AG10803 (cell line): ENCODE measurements around the gene TNS3.

Experiments used
- DNase-seq: peaks from one replicate; pipeline ENCODE4 v3.0.0; 2010; ENCODE audit warnings: low read depth
- H3K4me3 ChIP-seq: 2 replicates; pipeline ENCODE4 v1.5.1; 2011; ENCODE audit warnings: mild to moderate bottlenecking, low read length, control low read depth
- TF ChIP-seq, protein P1 (sequence below): conservative IDR thresholded peaks from 2 replicates; pipeline ENCODE4 v1.5.1; 2011; ENCODE audit warnings: mild to moderate bottlenecking, low read length, control low read depth, inconsistent platforms

The TNS3 gene

DNA sequence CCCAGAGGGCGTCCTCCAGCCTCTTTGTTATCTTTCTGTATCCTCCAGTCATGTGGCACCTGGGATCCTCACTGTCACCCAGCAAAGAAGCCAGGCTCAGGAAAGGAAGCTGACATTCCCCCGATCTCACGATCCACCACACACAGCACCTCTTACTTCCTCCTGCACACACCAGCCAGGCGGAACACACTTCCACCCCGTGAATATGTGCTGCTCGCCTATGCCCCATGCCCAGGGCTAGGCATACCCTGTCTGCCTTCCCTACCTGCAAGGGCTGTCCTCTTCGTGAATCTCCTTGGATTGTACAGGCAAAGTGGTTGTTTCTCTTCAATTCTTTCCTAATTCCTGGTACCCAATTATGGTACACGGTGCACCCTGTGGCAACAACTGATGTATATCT, 191.0 kb downstream of the TNS3 start:
- H3K4me3 ChIP-seq, result no peak overlapping the region
- TF ChIP-seq, protein P1, sequence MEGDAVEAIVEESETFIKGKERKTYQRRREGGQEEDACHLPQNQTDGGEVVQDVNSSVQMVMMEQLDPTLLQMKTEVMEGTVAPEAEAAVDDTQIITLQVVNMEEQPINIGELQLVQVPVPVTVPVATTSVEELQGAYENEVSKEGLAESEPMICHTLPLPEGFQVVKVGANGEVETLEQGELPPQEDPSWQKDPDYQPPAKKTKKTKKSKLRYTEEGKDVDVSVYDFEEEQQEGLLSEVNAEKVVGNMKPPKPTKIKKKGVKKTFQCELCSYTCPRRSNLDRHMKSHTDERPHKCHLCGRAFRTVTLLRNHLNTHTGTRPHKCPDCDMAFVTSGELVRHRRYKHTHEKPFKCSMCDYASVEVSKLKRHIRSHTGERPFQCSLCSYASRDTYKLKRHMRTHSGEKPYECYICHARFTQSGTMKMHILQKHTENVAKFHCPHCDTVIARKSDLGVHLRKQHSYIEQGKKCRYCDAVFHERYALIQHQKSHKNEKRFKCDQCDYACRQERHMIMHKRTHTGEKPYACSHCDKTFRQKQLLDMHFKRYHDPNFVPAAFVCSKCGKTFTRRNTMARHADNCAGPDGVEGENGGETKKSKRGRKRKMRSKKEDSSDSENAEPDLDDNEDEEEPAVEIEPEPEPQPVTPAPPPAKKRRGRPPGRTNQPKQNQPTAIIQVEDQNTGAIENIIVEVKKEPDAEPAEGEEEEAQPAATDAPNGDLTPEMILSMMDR, result no peak
- no peak for DNase-seq

DNA sequence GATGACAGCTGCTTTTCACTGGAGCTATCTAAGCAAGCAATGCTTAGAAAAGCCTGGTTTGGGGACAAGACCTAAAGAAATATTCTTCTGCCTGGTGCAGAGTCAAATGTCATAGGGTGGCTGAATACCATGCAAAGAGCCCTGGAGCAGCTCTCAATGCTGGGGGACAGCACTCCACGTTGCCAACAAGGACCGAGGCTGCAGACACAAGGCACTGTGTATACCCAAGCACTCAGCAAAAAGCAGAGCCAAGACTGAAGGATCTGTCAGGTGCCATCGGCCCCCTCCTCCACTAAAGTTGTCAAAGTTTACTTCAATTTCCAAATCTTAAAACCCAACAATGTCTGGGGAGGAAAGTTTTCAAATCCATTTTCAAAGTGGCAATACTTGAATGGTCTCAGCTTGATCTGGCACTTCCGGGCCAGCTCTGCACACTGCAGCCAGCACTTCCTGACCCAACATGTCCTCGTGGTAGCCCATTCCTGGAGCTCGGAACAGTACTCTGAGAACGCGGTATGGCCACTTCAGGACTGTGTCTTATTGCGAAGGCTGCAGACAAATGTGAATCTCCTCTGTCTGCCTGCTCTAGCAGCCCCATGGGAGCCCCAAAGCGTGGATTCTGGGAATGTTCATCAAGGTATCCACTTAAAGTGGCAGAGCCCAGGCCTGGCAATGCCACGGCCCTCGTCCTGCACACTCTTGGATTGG, 191.8 kb downstream of the TNS3 start:
- TF ChIP-seq, protein P1, result no peak
- H3K4me3 ChIP-seq, result no peak overlapping the region
- no peak for DNase-seq

DNA sequence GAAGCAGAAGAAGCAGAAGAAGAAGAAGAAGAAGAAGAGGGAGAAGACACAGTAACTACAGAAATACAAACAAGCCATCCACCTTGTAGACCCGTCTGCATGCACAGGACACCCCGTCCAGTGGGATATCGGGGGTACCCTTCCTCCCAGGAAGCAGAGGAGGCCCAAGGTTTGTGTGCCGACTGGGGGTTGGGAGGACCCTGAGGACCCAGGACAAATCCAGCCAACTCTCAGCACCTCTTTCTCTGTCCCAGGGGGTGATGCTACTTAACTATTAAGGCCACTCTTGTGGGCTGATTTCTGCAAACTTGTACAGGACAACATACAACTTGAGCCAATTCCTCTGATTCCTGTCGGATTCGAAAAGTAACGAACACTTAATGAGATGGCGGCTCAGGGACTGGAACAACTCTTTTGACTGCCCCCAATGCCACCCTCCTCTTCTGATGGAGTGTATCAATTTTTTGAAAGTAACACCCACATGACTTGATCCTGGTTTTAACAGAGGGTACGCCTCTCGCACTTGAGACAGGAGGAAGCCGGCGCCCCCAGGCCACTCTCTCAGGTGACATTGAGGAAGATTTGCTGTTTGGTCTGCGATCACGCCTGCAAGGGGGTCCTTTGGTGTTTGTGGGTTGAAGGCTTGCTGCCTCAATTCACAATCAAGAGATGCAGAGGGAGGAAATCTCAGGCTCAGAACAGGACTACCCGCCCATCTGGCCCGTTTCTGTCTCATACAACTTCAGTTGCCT, 192.6 kb downstream of the TNS3 start:
- H3K4me3 ChIP-seq, result no peak overlapping the region
- TF ChIP-seq, protein P1, result no peak
- DNase-seq, result no peak

DNA sequence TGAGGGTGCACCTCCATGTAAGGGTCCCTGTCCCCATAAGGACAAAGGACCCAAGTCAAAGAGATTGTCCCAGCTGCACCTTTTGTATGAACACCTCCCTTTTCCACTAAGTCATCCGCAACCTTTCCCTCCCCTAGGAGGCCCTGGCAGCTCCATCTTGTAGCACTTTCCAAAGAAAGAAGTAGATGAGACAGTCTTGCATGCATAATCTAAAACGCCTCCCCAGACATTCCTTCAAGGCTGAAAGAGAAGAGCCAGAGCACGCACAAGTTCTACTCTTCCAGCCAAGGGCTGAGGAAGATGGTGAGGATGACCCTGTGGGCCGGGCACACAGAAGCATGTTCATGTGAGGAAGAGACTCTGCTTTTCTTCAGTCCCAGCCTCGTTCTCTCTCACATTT, 194.4 kb downstream of the TNS3 start:
- H3K4me3 ChIP-seq, result no peak overlapping the region
- no peak for DNase-seq
- TF ChIP-seq, protein P1, result no peak

DNA sequence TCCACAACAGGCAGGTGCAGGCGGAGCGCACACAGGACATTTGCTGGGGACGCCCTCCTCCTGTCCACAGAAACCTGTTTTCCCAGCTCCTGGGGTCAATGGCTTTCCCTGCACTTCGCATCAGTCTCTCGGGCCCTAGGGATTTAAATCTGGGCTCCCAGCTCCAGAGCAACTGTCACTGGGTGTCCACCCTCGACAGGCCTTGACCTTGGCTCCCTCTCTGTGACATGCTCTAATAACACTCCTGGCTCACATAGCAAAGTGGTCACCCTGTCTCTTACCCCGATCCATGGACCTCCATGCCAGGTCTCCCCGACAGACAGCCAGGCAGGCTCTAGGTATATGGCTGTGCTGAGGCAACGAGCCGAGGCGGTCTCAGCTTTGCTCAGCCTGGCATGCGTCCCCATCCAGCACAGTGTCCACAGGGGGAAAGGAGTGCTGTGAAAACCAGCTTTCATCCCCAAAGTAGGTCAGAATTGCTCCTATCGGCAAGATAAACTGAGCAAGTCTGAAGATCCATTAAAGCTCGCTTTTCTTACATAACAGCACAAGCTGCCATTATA, 195.6 kb downstream of the TNS3 start:
- no peak overlapping the region for H3K4me3 ChIP-seq
- TF ChIP-seq, protein P1, result no peak
- no peak for DNase-seq

DNA sequence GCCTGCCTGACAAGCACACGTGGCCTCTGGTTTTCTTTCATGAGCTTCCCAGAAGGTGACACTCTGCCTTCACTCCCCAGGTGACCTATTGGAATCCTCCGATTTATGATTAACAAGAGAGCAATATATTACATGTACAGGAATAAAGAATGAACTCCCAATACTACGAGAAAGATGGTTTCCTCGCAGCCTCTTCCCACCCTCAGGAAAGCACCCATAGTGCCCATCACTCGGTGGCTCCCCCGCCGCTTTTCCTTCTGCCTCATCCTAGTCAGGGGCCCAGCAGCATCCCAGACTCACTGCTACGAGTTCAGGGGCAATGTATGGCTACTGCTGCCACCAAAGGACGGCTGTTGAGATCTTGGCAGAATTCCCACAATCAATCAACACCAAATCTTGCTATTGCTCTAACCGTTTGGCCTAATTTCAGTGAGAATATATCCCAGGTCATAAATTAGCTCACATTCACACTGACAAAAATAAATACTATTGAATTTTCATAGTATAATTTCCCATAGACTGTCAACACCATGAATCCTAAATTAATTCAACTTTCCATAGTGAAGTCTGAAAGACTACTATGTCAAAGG, 196.3 kb downstream of the TNS3 start:
- no peak overlapping the region for H3K4me3 ChIP-seq
- TF ChIP-seq, protein P1, result no peak
- no peak for DNase-seq
